ENCODE results near the gene YTHDF1.

YTHDF1 gene

GRCh38 chr20:63225082-63225454, 9.1 kb upstream of the YTHDF1 start:
- no peak; the same call in 2 of the 3 replicates for ATAC-seq
- no peak for TF ChIP-seq ZNF565 (CRISPR knock-in tag; conservative IDR thresholded peaks at IDR 0.05; ENCODE audit: low read depth)

DNA sequence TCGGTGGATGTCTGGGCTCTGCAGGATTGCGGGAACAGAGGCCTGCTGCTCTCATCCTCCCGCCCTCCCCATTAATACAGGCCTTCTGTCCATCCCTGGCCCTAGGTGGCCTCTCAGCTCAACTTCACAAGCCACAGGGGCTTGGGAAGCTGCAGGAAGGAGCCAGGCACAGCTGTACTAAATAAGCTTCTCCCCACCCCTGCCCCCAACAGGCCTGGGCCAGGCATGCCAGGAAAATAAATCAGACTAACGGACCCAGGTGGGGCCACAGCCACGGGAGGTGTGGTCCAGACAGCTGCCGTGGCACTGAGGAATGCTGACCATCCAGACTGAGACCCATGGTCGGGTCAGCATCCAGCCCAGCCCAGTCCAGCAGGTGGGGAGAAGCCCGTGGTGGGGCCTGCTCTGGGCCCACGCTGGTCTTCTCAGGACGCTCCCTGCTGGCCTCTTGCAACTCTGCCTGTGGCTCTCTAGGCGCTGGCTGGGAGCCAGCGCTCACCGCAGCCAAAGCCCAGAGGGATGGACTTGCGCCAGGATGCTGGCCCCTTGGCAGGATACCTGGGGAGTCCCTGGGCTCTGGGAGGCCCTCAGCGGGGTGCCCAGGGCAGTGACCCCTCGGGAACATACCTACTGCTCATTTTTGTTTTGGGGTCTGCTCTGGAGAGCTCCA, 8.6 kb upstream of the YTHDF1 start:
- peak; percentile 83 for ATAC-seq
- TF ChIP-seq RARB (CRISPR knock-in tag; IDR thresholded peaks at IDR 0.05) (no peak), ISL1 (CRISPR knock-in tag; IDR thresholded peaks at IDR 0.05) (no peak), GLIS3 (CRISPR knock-in tag; IDR thresholded peaks at IDR 0.05) (no peak), TOX (CRISPR knock-in tag; IDR thresholded peaks at IDR 0.05; ENCODE audit: borderline replicate concordance) (no peak), OSR1 (CRISPR knock-in tag; IDR thresholded peaks at IDR 0.05) (no peak), ZFP3 (CRISPR knock-in tag; IDR thresholded peaks at IDR 0.05) (no peak), PATZ1 (CRISPR knock-in tag; IDR thresholded peaks at IDR 0.05; ENCODE audit: borderline replicate concordance) (no peak), ZNF8 (CRISPR knock-in tag; IDR thresholded peaks at IDR 0.05) (no peak), TCF4 (CRISPR knock-in tag; IDR thresholded peaks at IDR 0.05; ENCODE audit: borderline replicate concordance) (no peak), SNAI2 (CRISPR knock-in tag; IDR thresholded peaks at IDR 0.05) (no peak), ZNF70 (CRISPR knock-in tag; IDR thresholded peaks at IDR 0.05) (no peak), CSDC2 (CRISPR knock-in tag; IDR thresholded peaks at IDR 0.05) (no peak), PPARA (CRISPR knock-in tag; IDR thresholded peaks at IDR 0.05; ENCODE audit: borderline replicate concordance) (no peak), ZC3H10 (CRISPR knock-in tag; IDR thresholded peaks at IDR 0.05) (no peak), ESRRG (CRISPR knock-in tag; IDR thresholded peaks at IDR 0.05) (no peak)
- TF ChIP-seq, protein P1, sequence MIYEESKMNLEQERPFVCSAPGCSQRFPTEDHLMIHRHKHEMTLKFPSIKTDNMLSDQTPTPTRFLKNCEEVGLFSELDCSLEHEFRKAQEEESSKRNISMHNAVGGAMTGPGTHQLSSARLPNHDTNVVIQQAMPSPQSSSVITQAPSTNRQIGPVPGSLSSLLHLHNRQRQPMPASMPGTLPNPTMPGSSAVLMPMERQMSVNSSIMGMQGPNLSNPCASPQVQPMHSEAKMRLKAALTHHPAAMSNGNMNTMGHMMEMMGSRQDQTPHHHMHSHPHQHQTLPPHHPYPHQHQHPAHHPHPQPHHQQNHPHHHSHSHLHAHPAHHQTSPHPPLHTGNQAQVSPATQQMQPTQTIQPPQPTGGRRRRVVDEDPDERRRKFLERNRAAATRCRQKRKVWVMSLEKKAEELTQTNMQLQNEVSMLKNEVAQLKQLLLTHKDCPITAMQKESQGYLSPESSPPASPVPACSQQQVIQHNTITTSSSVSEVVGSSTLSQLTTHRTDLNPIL (CRISPR knock-in tag; IDR thresholded peaks at IDR 0.05; ENCODE audit: low read depth): no peak
- TF ChIP-seq, protein P2, sequence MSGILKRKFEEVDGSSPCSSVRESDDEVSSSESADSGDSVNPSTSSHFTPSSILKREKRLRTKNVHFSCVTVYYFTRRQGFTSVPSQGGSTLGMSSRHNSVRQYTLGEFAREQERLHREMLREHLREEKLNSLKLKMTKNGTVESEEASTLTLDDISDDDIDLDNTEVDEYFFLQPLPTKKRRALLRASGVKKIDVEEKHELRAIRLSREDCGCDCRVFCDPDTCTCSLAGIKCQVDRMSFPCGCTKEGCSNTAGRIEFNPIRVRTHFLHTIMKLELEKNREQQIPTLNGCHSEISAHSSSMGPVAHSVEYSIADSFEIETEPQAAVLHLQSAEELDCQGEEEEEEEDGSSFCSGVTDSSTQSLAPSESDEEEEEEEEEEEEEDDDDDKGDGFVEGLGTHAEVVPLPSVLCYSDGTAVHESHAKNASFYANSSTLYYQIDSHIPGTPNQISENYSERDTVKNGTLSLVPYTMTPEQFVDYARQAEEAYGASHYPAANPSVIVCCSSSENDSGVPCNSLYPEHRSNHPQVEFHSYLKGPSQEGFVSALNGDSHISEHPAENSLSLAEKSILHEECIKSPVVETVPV (CRISPR knock-in tag; IDR thresholded peaks at IDR 0.05): no peak
- TF ChIP-seq, protein P3, sequence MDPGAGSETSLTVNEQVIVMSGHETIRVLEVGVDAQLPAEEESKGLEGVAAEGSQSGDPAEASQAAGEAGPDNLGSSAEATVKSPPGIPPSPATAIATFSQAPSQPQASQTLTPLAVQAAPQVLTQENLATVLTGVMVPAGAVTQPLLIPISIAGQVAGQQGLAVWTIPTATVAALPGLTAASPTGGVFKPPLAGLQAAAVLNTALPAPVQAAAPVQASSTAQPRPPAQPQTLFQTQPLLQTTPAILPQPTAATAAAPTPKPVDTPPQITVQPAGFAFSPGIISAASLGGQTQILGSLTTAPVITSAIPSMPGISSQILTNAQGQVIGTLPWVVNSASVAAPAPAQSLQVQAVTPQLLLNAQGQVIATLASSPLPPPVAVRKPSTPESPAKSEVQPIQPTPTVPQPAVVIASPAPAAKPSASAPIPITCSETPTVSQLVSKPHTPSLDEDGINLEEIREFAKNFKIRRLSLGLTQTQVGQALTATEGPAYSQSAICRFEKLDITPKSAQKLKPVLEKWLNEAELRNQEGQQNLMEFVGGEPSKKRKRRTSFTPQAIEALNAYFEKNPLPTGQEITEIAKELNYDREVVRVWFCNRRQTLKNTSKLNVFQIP (CRISPR knock-in tag; IDR thresholded peaks at IDR 0.05; ENCODE audit: borderline replicate concordance, low read depth): no peak

DNA sequence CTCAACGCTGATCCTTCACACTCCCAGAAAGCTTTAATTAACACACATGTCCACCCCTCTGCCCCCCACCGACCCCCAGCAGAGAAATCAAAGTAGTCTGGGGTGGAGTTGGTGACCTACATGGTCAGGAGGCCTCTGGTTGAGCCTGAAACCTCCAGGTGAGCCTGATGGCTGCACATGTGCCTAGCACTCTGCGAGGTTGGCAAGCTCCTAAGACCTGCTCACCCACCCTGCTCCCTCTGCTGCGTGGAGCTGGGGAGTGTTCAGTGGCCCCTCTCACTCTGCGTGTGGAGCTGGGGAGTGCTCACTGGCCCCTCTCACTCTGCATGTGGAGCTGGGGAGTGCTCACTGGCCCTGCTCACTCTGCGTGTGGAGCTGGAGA, 7.9 kb upstream of the YTHDF1 start:
- ATAC-seq: no peak
- no peak for TF ChIP-seq ESRRG (CRISPR knock-in tag; IDR thresholded peaks at IDR 0.05)
- no peak for TF ChIP-seq ZNF70 (CRISPR knock-in tag; IDR thresholded peaks at IDR 0.05)
- TF ChIP-seq, protein P3 (CRISPR knock-in tag; IDR thresholded peaks at IDR 0.05; ENCODE audit: borderline replicate concordance, low read depth): no peak
- TF ChIP-seq PATZ1 (CRISPR knock-in tag; IDR thresholded peaks at IDR 0.05; ENCODE audit: borderline replicate concordance): no peak
- TF ChIP-seq PPARA (CRISPR knock-in tag; IDR thresholded peaks at IDR 0.05; ENCODE audit: borderline replicate concordance): no peak
- no peak for TF ChIP-seq CSDC2 (CRISPR knock-in tag; IDR thresholded peaks at IDR 0.05)
- TF ChIP-seq, protein P1 (CRISPR knock-in tag; IDR thresholded peaks at IDR 0.05; ENCODE audit: low read depth): no peak
- TF ChIP-seq GLIS3 (CRISPR knock-in tag; IDR thresholded peaks at IDR 0.05): no peak
- no peak for TF ChIP-seq SNAI2 (CRISPR knock-in tag; IDR thresholded peaks at IDR 0.05)
- TF ChIP-seq ZFP30 (CRISPR knock-in tag; IDR thresholded peaks at IDR 0.05): no peak
- no peak for TF ChIP-seq ZNF565 (CRISPR knock-in tag; conservative IDR thresholded peaks at IDR 0.05; ENCODE audit: low read depth)
- TF ChIP-seq, protein P4, sequence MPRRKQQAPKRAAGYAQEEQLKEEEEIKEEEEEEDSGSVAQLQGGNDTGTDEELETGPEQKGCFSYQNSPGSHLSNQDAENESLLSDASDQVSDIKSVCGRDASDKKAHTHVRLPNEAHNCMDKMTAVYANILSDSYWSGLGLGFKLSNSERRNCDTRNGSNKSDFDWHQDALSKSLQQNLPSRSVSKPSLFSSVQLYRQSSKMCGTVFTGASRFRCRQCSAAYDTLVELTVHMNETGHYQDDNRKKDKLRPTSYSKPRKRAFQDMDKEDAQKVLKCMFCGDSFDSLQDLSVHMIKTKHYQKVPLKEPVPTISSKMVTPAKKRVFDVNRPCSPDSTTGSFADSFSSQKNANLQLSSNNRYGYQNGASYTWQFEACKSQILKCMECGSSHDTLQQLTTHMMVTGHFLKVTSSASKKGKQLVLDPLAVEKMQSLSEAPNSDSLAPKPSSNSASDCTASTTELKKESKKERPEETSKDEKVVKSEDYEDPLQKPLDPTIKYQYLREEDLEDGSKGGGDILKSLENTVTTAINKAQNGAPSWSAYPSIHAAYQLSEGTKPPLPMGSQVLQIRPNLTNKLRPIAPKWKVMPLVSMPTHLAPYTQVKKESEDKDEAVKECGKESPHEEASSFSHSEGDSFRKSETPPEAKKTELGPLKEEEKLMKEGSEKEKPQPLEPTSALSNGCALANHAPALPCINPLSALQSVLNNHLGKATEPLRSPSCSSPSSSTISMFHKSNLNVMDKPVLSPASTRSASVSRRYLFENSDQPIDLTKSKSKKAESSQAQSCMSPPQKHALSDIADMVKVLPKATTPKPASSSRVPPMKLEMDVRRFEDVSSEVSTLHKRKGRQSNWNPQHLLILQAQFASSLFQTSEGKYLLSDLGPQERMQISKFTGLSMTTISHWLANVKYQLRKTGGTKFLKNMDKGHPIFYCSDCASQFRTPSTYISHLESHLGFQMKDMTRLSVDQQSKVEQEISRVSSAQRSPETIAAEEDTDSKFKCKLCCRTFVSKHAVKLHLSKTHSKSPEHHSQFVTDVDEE (CRISPR knock-in tag; IDR thresholded peaks at IDR 0.05): no peak
- TF ChIP-seq ISL1 (CRISPR knock-in tag; IDR thresholded peaks at IDR 0.05): no peak
- TF ChIP-seq RARB (CRISPR knock-in tag; IDR thresholded peaks at IDR 0.05): no peak
- no peak for TF ChIP-seq ZFP3 (CRISPR knock-in tag; IDR thresholded peaks at IDR 0.05)
- no peak for TF ChIP-seq ZNF8 (CRISPR knock-in tag; IDR thresholded peaks at IDR 0.05)
- no peak for TF ChIP-seq TCF4 (CRISPR knock-in tag; IDR thresholded peaks at IDR 0.05; ENCODE audit: borderline replicate concordance)
